T-helper 22 cell (primary cell): ENCODE data around the gene SNAPC2.
"Not testable (repeated sequence)": the region's sequence is repeated elsewhere in the genome, so short reads cannot be mapped to it uniquely, and the experiment has no call there.

Source experiments
- DNase-seq: peaks from one replicate; pipeline ENCODE4 v3.0.0-alpha.2; 2020; ENCODE audit warnings: low read depth

SNAPC2 gene

DNA sequence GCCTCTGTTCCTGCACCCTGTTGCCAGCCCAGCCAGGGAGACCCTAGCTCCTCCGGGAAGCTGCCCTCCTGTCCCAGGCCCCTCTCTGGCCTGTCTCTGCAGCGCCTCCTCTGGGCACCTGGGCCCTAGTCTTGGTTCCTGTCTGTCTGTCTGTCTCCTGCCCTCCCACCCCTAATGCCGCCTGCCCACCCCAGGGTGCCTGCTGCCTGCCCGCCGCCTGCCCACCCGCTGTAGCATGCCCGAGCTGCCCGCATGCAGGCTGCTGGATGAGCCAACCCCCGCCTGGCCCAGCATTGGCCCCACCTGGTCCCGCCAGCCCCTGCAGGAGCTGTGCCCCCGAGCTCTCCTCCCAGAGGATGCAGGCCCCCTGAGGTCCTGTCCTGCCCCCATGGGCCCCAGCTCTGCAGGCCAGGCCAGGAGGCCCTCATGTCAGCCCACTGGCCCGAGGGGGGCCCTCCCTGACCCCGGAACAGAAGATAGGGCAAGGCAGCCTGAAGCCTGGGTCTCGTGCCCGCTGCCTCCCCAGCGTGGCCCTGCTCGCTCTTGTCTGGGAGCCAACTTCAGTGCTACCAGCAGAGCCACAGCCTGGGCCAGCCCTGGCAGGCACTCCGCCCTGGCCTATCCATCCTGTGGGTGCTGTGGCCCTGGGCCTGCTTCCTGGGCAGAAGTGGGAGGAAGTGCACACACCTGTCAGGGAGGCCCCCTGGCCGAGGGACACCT lies 11.2 kb upstream of the SNAPC2 start:
- DNase-seq, result no peak

DNA sequence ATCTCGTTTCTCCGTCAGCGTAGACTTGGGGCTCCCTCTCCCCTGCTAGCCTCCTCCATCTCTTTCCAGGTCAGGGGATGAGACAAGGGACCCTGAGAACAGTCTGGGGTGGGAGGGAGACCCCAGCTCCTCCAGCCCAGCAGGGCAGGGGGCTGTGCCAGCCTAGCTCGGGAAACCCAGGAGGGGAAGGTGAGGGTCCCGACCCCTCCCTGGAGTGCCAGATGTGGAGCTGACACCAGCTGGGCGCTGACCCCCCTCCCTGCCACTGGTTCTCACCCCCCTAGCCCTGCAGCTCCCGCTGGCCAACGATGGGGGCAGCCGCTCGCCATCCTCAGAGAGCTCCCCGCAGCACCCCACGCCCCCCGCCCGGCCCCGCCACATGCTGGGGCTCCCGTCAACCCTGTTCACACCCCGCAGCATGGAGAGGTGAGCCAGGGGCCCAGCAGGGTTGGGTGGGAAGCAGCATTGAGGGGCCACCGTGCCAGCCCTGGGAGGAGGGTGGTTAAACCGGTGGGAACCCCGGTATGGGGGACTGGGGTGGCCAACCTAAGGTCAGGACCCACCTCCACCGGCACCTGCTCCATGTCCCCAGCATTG lies 10.6 kb upstream of the SNAPC2 start:
- no peak for DNase-seq

DNA sequence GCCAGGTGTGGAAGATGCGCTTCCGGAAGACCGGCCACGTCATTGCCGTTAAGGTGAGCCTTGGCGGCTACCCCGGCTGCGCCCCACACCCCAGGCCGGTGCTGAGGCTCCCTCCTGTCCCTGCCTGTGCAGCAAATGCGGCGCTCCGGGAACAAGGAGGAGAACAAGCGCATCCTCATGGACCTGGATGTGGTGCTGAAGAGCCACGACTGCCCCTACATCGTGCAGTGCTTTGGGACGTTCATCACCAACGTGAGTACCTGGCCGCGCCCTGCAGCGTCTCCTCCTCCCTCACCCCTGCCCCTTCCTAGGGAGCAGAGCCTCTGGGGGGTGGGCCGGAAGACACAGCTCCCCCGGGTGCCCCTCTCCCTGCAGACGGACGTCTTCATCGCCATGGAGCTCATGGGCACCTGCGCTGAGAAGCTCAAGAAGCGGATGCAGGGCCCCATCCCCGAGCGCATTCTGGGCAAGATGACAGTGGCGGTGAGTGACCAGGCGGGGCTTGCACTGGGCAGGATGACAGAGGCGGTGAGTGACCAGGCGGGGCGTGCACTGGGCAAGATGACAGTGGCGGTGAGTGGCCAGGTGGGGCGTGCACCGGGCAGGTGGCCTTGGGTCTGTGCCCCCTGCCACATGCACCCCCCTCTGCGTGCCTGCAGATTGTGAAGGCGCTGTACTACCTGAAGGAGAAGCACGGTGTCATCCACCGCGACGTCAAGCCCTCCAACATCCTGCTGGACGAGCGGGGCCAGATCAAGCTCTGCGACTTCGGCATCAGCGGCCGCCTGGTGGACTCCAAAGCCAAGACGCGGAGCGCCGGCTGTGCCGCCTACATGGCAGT lies 9.6 kb upstream of the SNAPC2 start:
- no peak for DNase-seq

DNA sequence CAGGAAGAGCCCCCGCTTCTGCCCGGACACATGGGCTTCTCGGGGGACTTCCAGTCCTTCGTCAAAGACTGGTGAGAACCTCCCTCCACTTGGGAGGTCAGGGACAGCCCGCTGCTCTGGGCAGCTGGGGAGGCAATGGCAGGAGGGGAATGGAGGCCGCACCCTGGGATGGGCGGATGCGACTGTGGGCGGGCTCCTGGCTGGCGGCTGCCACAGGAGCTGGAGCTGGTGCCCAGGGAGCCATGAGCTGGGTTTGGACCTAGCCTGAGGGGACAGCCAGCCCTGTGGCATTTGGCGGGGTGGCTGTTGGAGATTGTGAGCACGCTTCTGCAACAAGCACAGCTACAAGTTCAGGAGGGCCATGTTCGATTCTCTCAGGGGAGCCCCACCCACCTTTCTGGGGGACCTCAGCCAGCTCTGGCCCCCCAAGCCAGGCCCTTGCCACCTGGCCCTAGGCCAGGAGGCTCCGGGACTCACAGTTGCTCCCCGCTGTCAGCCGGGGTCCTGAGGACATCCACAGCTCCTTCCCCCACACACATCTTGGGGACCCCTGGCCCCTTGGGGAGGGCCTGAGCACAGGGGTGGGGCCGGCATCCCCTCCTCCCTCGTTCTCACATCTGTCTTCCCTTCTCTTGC lies 8.5 kb upstream of the SNAPC2 start:
- no peak for DNase-seq

DNA sequence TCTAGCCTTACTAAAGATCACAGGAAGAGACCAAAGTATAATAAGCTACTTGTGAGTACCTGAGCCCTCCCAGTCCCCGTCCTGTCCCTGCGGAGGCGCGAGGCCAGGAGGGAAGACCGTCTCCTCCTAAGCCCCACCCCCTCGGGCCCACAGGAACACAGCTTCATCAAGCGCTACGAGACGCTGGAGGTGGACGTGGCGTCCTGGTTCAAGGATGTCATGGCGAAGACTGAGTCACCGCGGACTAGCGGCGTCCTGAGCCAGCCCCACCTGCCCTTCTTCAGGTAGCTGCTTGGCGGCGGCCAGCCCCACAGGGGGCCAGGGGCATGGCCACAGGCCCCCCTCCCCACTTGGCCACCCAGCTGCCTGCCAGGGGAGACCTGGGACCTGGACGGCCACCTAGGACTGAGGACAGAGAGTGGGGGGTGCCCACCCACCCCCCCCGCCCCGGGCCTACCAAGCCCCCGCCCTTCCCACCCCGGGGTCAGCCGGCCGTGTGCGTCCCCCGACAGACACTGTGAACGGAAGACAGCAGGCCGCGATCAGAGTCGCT lies 7.9 kb upstream of the SNAPC2 start:
- DNase-seq, result no peak

DNA sequence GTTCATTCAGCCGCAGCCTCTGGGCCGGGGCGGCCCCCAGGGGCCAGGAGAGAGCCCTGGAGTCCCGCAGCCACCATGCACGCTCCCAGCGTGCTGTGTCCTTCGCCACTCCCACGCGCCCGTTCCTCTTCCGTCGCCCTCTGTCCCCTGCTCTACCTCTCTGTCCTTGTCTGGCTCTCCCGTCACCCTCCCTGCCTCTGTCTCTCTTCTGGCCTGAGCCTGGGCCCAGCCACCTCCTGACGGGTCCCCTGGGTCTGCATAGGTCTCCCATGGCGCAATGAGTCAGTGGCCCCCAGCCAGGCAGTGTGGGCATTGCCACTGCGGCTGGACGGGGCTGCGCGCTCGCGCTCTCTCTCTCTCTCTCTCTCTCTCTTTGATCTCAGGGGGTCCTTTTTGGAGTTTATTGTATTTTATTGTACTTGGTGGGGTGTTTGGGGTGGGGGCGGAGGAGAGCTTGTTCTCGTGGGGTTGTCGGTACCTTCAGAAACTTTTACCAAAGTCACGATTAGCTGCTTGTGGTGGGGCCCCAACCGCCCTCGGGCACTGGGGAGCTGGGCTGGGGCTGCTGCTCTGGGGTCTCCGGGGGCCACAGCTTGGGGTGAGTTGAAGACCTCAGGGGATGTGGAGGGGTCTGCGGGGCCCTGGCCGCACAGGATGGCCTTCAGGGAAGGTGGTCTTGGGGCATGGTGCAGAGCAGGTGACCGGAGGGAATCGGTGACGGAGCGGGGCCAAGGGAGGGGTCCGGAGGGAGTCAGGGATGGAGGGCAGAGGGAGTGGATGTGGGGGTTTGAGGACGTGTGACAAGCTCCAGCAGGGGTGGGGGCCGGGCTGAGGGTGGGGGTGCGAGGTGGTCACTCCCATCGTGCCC lies 7.2 kb upstream of the SNAPC2 start:
- no peak for DNase-seq

DNA sequence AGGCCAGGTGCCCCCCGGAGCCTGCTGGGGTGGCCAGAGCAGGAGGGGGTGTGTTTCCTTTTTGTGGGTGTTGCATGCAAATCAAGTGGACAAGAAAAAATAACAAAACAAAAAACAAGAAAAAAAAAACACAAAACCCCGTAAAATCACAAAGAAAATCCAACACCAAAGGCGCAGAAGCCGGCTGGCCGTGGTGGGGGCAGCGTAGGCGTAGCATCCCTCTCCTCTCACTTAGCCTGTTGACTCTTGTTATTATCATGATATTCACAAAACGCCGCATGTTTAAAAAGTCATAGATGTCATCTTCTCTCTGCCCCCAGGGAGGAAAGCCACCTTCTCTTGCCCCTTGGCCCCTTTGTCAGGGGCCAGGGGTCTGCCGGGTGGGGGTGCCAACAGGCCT lies 6.5 kb upstream of the SNAPC2 start:
- no peak for DNase-seq

DNA sequence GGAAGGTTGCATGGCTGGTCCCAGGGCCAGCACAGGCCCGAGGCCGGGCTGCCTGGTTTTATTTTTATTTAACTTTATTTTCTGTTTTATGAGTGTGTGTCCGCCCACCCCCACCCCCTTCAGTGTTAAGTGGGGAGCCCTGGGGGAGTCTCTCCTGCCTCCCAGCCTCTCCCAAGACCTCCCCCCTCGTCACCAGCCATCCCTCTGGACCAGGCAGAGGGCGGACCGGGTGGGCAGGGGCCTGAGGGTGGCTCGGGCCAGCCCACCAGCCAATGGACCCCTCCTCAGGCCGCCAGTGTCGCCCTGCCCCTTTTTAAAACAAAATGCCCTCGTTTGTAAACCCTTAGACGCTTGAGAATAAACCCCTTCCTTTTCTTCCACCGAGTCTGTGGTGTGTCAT lies 6.0 kb upstream of the SNAPC2 start:
- DNase-seq, result no peak

DNA sequence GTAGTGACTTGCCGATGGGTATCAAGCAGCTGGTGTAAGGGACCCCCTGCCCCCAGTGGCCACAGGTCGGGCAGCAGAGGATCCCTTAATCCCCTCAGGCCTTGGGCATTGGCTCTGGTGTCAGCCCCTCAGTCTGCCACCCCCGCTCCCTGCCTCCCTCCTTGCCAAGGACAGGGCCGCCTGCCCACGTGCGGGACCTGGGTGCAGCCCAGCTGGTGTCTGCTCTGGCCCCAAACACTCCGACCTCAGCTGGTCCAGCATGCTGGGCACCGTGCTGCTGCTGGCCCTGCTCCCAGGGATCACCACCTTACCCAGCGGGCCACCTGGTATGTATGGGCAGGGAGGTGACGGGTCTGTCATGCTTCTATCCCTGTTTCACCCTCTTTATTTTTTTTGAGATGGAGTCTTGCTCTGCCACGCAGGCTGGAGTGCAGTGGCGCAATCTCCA lies 5.5 kb upstream of the SNAPC2 start, which contains the start of gene TGFBR3L:
TGFBR3L (plus strand) TSS at position 233 of the 448 bp plus-strand sequence.
- no peak for DNase-seq

DNA sequence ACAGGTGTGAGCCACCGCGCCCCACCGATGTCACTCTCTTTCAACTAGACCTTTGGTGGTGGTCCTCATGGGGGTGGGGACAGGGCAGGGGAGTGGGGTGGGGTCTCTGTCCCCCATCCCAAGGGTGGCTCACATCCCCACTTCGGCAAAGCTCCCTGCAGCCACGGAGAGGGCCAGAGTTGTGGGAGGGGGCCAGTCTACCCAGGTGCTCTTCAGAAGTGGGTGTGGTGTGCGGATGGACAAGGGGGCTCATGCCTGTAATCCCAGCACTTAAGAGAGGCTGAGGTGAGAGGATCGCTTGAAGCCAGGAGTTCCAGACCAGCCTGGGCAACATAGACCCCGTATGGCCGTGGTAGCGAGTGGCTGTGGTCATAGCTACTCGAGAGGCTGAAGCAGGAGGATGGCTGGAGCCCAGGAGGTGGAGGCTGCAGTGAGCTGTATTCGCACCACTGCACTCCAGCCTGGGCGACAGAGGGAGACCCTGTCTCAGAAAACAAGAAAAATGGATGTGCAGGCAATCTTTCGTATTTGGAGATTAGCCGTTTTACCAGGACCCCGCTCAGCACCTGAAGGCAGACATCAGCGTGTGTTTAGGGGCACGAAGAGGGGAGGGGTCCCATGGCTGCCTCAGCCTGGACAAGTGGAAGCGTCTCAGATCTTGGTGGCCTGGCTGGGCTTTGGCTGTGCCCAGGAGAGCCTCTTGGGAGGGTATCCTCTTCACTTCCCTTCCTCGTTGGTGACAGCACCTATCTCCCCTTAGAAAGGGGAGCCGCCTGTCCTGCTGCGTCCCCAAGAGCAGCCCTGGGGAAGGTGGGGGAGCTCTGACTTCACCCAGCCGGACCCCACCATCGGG lies 4.7 kb upstream of the SNAPC2 start:
- DNase-seq, result no peak

DNA sequence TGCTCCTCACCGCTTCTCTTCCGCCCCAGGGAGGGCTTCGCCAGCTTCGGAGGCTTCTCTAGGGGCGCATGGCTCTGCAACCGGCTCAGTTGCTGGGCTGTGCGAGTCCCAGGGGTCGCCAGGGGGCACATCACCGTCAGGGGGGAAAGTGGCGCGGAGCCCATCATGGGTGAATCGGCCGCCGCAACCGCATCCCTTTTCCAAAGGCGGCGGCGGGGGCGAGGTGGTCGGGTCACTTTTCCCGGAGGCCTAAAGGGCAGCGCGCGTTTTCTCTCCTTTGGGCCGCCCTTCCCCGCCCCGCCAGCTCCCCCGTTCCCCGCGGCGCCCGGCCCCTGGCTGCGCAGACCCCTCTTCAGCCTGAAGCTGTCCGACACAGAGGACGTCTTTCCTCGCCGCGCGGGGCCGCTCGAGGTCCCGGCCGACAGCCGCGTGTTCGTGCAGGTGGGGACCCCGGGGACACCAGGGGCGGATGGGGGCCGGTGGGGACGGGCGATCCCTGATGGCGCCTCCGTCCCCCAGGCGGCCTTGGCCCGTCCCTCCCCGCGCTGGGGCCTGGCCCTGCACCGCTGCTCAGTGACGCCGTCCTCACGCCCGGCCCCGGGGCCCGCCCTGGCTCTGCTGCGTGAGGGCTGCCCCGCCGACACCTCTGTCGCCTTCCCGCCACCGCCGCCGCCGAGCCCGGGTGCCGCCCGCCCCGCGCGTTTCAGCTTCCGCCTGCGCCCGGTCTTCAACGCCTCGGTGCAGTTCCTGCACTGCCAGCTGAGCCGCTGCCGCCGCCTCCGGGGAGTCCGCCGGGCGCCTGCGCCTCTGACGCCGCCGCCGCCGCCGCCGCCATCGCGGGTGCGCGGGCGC lies 3.8 kb upstream of the SNAPC2 start:
- DNase-seq, result peak; percentile 38

DNA sequence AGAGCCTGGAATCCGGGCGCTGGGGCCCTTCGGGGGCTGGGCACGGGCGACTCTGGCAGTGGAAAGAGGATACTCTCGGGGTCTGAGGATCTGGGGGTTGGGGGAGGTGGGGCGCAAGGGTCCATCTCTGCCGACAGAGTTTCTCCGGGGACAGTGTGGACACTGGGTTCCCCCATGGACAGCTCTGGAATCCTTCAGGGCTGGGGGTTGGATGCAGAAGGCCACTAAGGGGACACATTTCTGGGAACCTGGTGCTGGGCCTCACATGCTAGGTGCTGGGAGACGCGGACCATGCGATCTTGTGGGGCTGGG lies 3.2 kb upstream of the SNAPC2 start:
- no peak for DNase-seq

DNA sequence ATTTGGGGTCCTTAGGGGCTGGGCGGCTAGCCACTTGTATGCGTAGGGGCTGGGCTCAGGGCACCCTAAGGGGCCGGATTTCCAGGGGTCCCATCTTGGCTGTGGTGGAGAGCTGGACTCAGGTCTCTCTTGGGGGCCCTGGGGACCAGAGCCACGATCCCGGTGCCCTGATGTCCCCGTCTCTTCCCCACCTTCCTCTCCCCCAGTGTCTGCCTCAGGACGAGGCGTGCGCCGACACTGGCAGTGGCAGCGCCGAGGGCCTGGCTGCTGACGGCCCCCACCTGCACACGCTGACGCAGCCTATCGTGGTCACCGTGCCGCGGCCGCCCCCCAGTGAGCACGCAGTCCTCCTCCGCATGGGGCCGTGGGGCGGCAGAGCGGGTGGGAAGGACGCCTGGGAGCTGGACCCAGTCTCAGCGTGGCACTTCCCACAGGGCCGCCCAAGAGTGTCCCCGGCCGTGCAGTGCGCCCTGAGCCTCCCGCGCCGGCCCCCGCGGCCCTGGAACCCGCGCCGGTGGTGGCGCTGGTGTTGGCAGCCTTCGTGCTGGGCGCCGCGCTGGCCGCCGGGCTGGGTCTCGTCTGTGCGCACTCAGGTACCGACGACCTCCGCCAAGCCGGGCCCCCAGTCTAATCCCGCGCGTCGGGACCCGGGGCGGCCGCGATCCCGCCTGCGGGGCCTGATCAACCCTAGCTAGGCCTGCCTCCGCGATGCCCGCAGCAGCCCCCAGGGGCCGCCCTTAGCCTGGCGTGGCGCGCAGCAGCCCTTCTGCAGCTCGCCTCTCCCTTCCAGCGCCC lies 2.7 kb upstream of the SNAPC2 start:
- DNase-seq, result peak; percentile 36

DNA sequence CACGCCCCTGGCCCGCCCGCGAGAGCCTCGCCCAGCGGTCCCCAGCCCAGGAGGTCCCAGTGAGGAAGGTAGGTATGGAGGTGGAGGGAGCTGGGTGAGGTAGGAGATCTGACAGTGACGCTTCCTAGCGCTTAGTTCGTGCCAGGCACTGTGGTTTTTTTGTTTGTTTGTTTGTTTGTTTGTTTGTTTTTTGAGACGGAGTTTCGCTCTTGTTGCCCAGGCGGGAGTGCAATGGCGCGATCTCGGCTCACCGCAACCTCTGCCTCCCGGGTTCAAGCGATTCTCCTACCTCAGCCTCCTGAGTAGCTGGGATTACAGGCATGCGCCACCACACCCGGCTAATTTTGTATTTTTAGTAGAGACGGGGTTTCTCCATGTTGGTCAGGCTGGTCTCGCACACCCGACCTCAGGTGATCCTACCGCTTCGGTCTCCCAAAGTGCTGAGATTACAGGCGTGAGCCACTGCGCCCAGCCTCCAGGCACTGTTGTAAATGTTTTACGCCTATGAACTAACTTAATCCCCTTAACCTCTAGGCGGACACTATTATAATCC lies 2.0 kb upstream of the SNAPC2 start:
- not testable (repeated sequence) for DNase-seq

DNA sequence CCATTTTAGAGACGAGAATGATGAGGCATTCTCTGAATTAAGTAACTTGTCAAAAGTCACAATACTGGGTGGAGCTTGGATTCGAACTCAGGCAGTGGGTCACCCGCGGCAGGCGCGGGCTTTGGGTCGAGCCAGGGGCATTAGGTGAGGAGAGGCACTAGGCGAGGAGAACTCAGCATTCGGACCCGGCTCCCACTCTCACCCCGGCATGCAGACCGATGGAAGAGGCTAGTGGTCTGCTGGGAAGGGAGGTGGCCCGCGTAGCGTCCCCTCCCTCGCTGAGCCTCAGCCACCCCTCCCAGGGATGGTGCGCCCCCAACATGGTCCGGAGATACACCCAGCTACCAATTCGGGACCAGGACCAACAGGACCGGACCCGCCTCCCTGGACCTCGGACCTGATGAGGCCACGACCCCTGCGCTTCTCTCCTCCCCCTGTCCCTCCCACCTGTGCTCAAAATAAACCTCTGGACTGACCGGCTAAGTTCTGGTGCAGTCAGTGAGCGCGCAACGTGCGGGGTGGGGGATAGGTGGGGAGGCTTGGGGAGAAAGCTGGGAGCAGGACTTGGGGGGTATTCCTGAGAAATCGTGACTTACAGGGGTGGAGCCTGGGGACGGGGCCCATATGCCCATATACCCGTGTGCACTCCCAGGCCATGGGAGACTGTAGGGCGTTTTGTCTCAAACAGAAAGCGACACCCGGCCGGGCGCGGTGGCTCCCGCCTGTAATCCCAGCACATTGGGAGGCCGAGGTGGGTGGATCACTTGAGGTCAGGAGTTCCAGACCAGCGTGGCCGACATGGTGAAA lies 1.3 kb upstream of the SNAPC2 start:
- no peak for DNase-seq

DNA sequence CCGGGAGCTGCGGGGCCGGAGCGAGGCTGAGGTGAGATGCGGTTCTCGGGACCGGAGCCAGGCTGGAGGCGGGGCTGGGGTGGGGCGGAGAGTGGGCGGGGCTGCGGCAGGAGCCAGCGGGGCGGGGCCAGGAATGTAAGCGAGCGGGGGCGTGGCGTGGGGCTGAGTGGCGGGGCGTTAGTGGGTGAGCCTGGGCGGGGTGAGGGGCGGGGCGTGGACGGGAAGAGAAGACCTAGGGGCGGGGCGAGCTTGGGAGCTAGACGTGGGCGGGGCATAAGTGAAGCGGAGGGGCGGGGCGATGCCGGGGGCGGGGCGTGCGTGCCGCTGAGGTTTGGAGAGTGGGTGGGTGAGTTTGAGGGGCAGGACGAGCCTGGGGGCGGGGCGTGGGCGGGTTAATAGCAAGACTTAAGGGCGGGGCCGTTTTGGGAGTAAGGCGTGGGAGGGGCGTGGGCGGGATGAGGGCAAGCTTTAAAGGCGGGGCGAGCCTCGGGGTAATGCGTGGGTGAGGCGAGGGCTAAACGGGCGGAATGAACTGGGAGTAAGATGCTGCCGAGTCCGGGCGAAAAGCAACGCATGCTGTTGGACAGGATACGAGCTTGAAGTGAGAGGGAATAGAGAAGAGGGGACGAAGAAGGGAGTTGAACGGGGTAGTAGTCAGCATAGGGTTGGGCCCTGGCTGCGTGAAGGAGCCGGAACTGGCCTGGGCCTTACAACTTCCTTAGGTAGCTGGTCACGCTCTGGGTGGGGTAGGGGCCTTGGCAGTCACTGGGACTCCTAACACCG lies 572 bp downstream of the SNAPC2 start:
- peak; percentile 100 for DNase-seq
